ENCODE measurements around the gene HEG1. TPM values are rescaled to one million over a fixed set of nuclear protein-coding genes. Genes with fewer than 3 reads are reported as not detected.

HEG1 gene
- total RNA-seq, 2 donors from 2014 or later, result 202 to 210 TPM

DNA sequence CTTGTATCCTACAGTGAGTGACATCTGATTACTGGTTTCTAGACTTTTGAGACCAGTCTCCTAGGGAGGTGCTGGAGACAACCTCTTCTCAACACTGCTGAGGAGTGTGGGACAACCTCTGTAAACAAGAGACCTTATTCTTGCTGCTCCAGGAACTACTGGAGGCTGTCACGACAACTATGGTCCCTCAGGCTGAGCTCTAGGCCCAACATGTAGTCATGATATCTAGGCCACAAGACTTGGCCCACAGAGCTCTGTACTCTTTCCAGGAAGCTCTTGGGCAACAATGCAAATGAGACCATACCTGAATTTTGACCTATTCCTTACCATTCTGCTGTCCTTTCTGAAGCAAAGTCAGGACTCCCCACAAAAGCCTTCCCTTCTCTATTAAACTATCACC, 24.3 kb upstream of the HEG1 start:
- Histone ChIP-seq H3K27me3 (no peaks in the 10 kb centered on the region), H3K9me3 (no peaks in the 10 kb centered on the region), H3K27ac (no peak overlapping the region), H3K4me3 (no peak overlapping the region), H3K4me1 (no peaks in the 10 kb centered on the region), H3K36me3 (no peaks in the 10 kb centered on the region)
- TF ChIP-seq, protein P1, sequence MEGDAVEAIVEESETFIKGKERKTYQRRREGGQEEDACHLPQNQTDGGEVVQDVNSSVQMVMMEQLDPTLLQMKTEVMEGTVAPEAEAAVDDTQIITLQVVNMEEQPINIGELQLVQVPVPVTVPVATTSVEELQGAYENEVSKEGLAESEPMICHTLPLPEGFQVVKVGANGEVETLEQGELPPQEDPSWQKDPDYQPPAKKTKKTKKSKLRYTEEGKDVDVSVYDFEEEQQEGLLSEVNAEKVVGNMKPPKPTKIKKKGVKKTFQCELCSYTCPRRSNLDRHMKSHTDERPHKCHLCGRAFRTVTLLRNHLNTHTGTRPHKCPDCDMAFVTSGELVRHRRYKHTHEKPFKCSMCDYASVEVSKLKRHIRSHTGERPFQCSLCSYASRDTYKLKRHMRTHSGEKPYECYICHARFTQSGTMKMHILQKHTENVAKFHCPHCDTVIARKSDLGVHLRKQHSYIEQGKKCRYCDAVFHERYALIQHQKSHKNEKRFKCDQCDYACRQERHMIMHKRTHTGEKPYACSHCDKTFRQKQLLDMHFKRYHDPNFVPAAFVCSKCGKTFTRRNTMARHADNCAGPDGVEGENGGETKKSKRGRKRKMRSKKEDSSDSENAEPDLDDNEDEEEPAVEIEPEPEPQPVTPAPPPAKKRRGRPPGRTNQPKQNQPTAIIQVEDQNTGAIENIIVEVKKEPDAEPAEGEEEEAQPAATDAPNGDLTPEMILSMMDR (IDR thresholded peaks at IDR 0.05), result no peak
- no peak for DNase-seq (ENCODE audit: low spot score)

DNA sequence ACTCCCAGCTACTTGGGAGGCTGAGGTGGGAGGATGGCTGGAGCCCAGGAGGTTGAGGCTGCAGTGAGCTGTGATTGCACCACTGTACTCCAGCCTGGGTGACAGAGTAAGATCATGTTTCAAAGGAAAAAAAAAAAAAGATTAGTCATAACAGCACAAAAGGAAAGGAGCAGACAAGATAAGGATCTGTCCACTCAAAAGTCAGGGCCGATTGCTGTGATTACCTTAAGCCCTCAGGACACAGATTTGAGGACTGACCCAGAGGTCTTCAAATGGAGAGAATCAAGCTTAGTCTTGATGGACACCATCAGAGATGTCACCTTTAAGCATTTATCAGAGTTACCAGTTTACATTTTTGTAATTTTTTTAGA, 23.9 kb upstream of the HEG1 start:
- H3K4me1 ChIP-seq, result no peaks in the 10 kb centered on the region
- DNase-seq (ENCODE audit: low spot score), result no peak
- no peaks in the 10 kb centered on the region for H3K27me3 ChIP-seq
- no peaks in the 10 kb centered on the region for H3K36me3 ChIP-seq
- TF ChIP-seq, protein P1 (IDR thresholded peaks at IDR 0.05), result no peak
- no peak overlapping the region for H3K4me3 ChIP-seq
- no peaks in the 10 kb centered on the region for H3K9me3 ChIP-seq
- H3K27ac ChIP-seq, result no peak overlapping the region

DNA sequence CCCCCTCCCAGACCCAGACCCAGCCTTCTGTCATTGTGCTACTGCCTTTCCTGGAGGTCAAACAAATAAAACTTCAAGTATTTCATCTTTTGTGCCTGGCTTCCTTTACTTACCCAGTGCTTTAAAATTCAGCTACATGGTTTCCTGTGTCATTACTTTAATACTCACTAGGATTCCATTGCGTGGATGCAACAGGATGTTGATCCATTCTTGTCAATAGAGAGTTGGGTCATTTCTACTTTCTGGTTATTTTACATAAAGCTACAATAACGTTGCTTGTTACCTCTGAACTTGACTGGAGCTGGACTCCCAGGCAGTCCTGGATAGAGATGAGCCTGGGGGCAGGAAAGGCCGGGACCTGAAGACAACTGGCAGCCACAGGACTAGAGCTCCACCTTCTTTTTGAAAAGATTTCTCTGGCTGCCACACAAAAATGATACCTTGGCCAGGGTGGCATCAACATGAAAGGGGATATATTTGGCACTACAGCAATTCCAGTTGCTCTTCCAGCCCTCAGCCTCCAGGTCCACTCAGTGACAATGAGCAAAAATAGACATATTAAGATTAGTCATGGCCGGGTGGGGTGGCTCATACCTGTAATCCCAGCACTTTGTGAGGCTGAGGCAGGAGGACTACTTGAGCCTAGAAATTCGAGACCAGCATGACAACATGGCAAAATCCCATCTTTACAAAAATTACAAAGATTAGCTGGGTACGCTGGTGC, 23.3 kb upstream of the HEG1 start:
- Histone ChIP-seq H3K9me3 (no peaks in the 10 kb centered on the region), H3K4me1 (no peaks in the 10 kb centered on the region), H3K27me3 (no peaks in the 10 kb centered on the region), H3K36me3 (no peaks in the 10 kb centered on the region), H3K27ac (no peak overlapping the region), H3K4me3 (no peak overlapping the region)
- DNase-seq (ENCODE audit: low spot score), result no peak
- TF ChIP-seq, protein P1 (IDR thresholded peaks at IDR 0.05), result no peak

DNA sequence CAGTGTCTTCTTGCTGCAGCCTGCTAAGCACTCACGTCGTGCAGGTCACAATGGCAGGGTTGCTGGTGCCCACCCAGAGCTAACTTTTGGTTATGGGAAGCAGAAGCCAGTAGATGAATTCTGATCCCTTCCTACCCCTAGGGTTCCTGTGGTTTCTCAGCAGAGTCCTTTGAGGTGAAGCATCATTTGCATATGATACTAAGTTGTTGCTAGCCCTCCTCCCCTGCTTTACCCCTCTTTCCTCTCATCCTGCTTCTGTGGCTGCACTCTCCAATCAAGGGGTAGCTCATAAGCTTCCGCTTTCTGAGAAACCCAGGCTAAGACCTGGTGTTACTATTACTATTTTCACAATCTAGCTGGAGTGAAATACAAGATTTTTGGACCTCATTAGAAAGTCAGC, 22.1 kb upstream of the HEG1 start:
- Histone ChIP-seq H3K27ac (no peak overlapping the region), H3K27me3 (no peaks in the 10 kb centered on the region), H3K9me3 (no peaks in the 10 kb centered on the region), H3K4me1 (no peaks in the 10 kb centered on the region), H3K4me3 (no peak overlapping the region), H3K36me3 (no peaks in the 10 kb centered on the region)
- no peak for DNase-seq (ENCODE audit: low spot score)
- TF ChIP-seq, protein P1 (IDR thresholded peaks at IDR 0.05), result no peak

DNA sequence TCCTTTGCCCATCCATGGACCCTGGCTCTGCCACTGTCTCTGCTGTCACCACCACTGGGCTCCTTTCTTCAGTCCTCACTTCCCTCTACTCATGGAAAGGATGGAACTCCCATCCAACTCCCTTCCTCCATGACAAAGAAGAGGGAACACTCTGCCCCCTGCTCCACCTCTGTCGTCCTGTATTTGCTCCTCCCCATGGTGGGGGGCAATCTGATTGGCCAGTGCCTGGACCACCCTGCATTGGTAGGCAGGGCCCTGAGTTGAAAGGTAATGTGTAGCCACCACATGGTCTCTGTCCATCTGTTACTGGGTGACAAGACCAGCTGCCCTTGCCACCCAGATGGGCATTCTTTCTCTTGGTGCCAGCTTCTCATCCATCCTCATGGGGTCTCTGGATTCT, 20.7 kb upstream of the HEG1 start:
- TF ChIP-seq, protein P1 (IDR thresholded peaks at IDR 0.05), result no peak
- Histone ChIP-seq H3K4me1 (no peaks in the 10 kb centered on the region), H3K9me3 (no peaks in the 10 kb centered on the region), H3K4me3 (no peak overlapping the region), H3K36me3 (no peaks in the 10 kb centered on the region), H3K27me3 (no peaks in the 10 kb centered on the region), H3K27ac (no peak overlapping the region)
- no peak for DNase-seq (ENCODE audit: low spot score)

DNA sequence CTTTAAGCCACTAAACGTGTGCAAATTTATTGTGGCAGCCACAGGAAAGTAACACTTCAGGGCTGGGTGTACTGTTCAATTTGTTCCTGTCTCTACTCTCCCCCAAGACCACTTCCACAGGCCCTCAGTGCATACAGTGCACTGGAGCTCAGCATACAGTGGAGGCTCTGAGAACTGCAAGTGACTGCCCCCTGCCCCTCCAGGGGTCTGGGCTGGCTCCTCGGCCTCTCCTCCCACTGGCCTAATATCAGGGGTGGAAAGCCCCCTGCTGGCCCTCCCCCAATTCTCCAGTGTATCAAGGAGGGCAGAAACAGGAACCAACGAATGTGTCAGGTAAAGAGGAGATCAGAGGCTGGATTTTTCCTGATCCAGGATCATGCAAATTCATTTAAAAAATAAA, 19.9 kb upstream of the HEG1 start:
- H3K27ac ChIP-seq, result no peak overlapping the region
- H3K27me3 ChIP-seq, result no peaks in the 10 kb centered on the region
- no peaks in the 10 kb centered on the region for H3K36me3 ChIP-seq
- TF ChIP-seq, protein P1 (IDR thresholded peaks at IDR 0.05), result no peak
- no peaks in the 10 kb centered on the region for H3K4me1 ChIP-seq
- no peak for DNase-seq (ENCODE audit: low spot score)
- no peaks in the 10 kb centered on the region for H3K9me3 ChIP-seq
- H3K4me3 ChIP-seq, result no peak overlapping the region

Data from right atrium auricular region (tissue), 2 donors.